Measurements from ENCODE around the gene CCNT1. TPM values are rescaled to one million over a fixed set of nuclear protein-coding genes. Genes with fewer than 3 reads are reported as not detected.
"Not testable (repeated sequence)": the region's sequence is repeated elsewhere in the genome, so short reads cannot be mapped to it uniquely, and the experiment has no call there.

The CCNT1 gene
- total RNA-seq, 2 experiments from 2014 or later = 51.4 to 66.8 TPM

DNA sequence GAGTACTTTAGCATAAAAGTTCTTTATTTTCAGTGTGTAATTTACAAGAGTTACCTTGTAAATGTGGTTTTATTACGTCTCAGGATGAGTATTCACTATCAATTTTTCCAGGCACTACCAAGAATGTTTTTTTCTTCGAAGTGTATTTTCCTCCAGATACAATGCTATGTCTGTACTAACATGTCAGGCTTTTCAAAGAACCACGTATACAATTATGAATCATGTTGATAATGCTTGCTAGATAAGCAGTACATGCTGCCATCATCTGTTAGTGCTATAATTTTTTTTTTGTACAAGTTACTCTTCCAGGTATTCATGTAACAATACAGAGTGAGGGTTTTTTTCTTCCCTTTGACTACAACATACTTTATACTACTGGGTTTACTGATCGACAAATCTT is 28.9 kb downstream of the CCNT1 start:
- H3K36me3 Mint-ChIP-seq = peaks cover 41% of the 10 kb centered on the region
- no peak overlapping the region for H3K27ac Mint-ChIP-seq
- no peaks in the 10 kb centered on the region for H3K27me3 Mint-ChIP-seq
- H3K9me3 Mint-ChIP-seq (ENCODE audit: low read depth) = no peaks in the 10 kb centered on the region
- H3K4me1 Mint-ChIP-seq = peaks cover 20% of the 10 kb centered on the region
- no peak for DNase-seq
- CTCF ChIA-PET = interaction anchor here (0.9 kb wide), 1 partner anchor 22 kb away, joined by 3 read pairs; no protein-coding TSS in a partner anchor
- no peak for ATAC-seq
- no peak overlapping the region for H3K4me3 Mint-ChIP-seq

DNA sequence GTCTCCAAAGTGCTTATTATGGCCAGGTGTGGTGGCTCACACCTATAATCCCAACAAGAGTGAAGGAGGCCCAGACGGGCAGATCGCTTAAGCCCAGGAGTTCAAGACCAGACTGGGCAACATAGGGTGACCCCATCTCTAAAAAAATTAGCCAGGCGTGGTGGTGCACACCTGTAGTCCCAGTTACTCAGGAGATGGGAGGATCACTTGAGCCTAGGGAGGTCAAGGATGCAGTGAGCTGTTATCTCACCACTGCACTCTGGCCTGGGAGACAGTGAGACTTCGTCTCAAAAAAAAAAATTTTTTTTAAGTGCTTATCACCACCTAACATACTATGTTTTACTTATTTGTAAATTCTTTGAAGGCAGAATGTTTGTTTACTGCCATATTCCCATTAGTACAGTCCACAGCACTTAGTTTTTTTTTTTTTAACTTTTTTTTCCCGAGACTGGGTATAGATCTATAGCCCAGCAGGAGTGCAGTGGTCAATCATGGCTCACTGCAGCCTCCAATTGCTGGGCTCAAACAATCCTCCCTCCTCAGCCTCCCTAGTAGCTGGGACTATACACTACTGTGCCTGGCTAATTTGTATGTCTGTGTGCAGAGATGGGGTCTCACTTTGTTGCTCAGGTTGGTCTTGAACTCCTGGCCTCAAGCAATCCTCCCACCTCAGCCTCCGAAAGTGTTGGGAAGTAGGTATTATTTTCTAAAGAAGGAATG is 29.7 kb downstream of the CCNT1 start:
- Mint-ChIP-seq H3K4me3 (no peak overlapping the region), H3K9me3 (ENCODE audit: low read depth) (no peaks in the 10 kb centered on the region), H3K27me3 (no peaks in the 10 kb centered on the region), H3K4me1 (peaks cover 23% of the 10 kb centered on the region), H3K36me3 (peaks cover 35% of the 10 kb centered on the region), H3K27ac (no peak overlapping the region)
- CTCF ChIA-PET = interaction anchor here (0.9 kb wide), 1 partner anchor 23 kb away, joined by 3 read pairs; no protein-coding TSS in a partner anchor
- no peak for DNase-seq
- no peak for ATAC-seq

DNA sequence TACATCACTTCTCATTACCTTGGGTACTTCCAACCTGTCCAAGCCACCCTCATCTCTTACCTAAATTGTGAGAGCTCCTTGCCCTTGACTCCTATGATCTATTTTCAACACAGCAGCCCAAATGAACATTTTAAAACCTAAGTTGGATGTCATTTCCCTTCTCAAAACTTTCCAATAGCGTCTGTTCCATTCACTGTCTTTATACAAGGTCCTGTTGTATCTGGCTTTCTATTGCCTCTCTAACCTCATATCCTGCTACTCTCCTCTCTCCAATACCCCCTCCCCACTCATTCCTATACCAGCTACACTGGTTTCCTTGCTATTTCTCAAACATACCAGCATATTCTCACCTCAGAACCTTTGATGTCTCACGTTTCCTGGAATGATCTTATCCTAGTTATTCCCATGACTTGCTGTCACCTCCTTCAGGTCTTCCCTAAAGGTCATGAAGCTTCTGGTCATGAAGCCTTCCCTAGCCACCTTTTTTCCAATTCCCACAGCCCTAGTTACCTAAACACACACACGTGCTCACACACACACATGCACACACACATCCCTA is 30.4 kb downstream of the CCNT1 start:
- H3K4me3 Mint-ChIP-seq = no peak overlapping the region
- no peaks in the 10 kb centered on the region for H3K27me3 Mint-ChIP-seq
- no peak for DNase-seq
- no peak overlapping the region for H3K27ac Mint-ChIP-seq
- peaks cover 25% of the 10 kb centered on the region for H3K4me1 Mint-ChIP-seq
- H3K36me3 Mint-ChIP-seq = peaks cover 36% of the 10 kb centered on the region
- CTCF ChIA-PET = no interaction called here
- ATAC-seq = no peak
- no peaks in the 10 kb centered on the region for H3K9me3 Mint-ChIP-seq (ENCODE audit: low read depth)

DNA sequence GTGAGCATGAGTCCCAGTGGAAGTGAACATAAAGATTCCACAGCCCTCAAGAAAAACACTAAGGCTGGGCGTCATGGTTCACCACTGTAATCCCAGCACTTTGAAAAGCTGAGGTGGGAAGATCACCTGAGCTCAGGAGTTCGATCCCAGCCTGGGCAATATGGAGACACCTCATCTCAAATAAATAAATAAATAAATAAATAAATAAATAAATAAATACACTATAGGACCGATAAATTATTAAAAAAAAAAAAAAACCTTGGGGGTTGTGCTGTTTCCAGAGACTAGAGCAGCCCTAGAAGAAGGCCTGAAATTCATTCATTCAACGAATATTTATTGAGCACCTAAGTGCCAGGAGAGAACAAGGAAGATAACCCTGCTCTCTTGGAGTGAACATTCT is 33.0 kb downstream of the CCNT1 start:
- CTCF ChIA-PET = interaction anchor here (1.1 to 1.5 kb wide), 2 partner anchors 131 to 182 kb away, joined by 3 to 8 read pairs; partner anchors contain the start of gene RND1
- H3K36me3 Mint-ChIP-seq = peaks cover 36% of the 10 kb centered on the region
- H3K4me3 Mint-ChIP-seq = peak overlapping the region; percentile 49
- ATAC-seq (no peak), DNase-seq (no peak)
- no peak overlapping the region for H3K27ac Mint-ChIP-seq
- H3K9me3 Mint-ChIP-seq (ENCODE audit: low read depth) = no peaks in the 10 kb centered on the region
- H3K4me1 Mint-ChIP-seq = peaks cover 39% of the 10 kb centered on the region
- H3K27me3 Mint-ChIP-seq = no peaks in the 10 kb centered on the region

GRCh38 chr12:48682927-48683326 is 33.6 kb downstream of the CCNT1 start:
- no peak overlapping the region for H3K27ac Mint-ChIP-seq
- peaks cover 37% of the 10 kb centered on the region for H3K36me3 Mint-ChIP-seq
- peaks cover 41% of the 10 kb centered on the region for H3K4me1 Mint-ChIP-seq
- CTCF ChIA-PET = interaction anchor here (1.1 to 1.5 kb wide), 4 partner anchors 27 to 275 kb away, joined by 3 to 8 read pairs (median 3); partner anchors contain the start of genes ARF3 and RND1
- no peaks in the 10 kb centered on the region for H3K27me3 Mint-ChIP-seq
- DNase-seq (no peak), ATAC-seq (no peak)
- peak overlapping the region; percentile 98 for H3K4me3 Mint-ChIP-seq
- no peaks in the 10 kb centered on the region for H3K9me3 Mint-ChIP-seq (ENCODE audit: low read depth)

- DNase-seq; ATAC-seq; H3K9me3 Mint-ChIP-seq (ENCODE audit: low read depth); H3K27me3 Mint-ChIP-seq: not testable (repeated sequence)
- H3K4me1 Mint-ChIP-seq = peaks cover 40% of the 10 kb centered on the region
- peaks cover 36% of the 10 kb centered on the region for H3K36me3 Mint-ChIP-seq
- peak overlapping the region; percentile 96 for H3K27ac Mint-ChIP-seq
- CTCF ChIA-PET = interaction anchor here (0.7 to 1.3 kb wide), 6 partner anchors 12 to 275 kb away, joined by 3 to 7 read pairs (median 3); partner anchors contain the start of genes ARF3 and RND1
- peak overlapping the region; percentile 98 for H3K4me3 Mint-ChIP-seq
Measured at GRCh38 chr12:48682533-48682905, 34.0 kb downstream of the CCNT1 start.

- ATAC-seq (peak; percentile 98), DNase-seq (peak; percentile 100)
- Mint-ChIP-seq H3K27ac (peak within 1 kb of the TSS; percentile 96), H3K4me3 (peak within 1 kb of the TSS; percentile 98), H3K4me1 (peaks cover 45% of the 10 kb centered on the region), H3K27me3 (no peaks in the 10 kb centered on the region), H3K36me3 (peaks cover 41% of the 10 kb centered on the region), H3K9me3 (ENCODE audit: low read depth) (no peaks in the 10 kb centered on the region)
- CTCF ChIA-PET = interaction anchor here (0.7 to 1.3 kb wide), 5 partner anchors 11 to 276 kb away, joined by 3 to 7 read pairs (median 3); partner anchors contain the start of gene ARF3
Measured at GRCh38 chr12:48681710-48682532, 34.6 kb downstream of the CCNT1 start, which contains the start of gene KANSL2. Gene KANSL2 (minus strand): TSS chr12:48682238. CDS start chr12:48681632, 606 bp downstream.

GRCh38 chr12:48681399-48681709 is 35.2 kb downstream of the CCNT1 start:
- no peak for ATAC-seq
- Mint-ChIP-seq H3K27ac (peak overlapping the region; percentile 96), H3K4me1 (peaks cover 48% of the 10 kb centered on the region), H3K9me3 (ENCODE audit: low read depth) (no peaks in the 10 kb centered on the region), H3K36me3 (peaks cover 45% of the 10 kb centered on the region), H3K4me3 (peak overlapping the region; percentile 98), H3K27me3 (no peaks in the 10 kb centered on the region)
- DNase-seq = no peak
- CTCF ChIA-PET = interaction anchor here (1.2 kb wide), 1 partner anchor 134 kb away, joined by 7 read pairs; no protein-coding TSS in a partner anchor

DNA sequence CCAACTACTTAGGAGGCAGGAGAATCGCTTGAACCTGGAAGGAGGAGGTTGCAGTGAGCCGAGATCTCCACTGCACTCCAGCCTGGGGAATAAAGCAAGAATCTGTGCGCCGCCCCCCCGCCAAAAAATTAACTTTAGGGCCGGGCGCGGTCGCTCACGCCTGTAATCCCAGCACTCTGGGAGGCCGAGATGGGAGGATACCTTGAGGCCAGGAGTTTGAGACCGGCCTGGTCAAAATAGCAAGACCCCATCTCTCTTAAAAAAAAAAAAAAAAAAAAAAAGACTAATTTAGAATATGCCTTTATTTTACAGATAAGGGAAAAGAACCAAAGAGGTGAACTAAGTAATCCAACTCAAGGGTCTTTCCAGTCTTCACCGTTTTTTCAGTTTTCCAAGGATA is 35.6 kb downstream of the CCNT1 start:
- no peaks in the 10 kb centered on the region for H3K9me3 Mint-ChIP-seq (ENCODE audit: low read depth)
- H3K27me3 Mint-ChIP-seq = no peaks in the 10 kb centered on the region
- CTCF ChIA-PET = no interaction called here
- peak overlapping the region; percentile 96 for H3K27ac Mint-ChIP-seq
- H3K4me1 Mint-ChIP-seq = peaks cover 50% of the 10 kb centered on the region
- H3K4me3 Mint-ChIP-seq = peak overlapping the region; percentile 98
- DNase-seq (no peak), ATAC-seq (no peak)
- peaks cover 46% of the 10 kb centered on the region for H3K36me3 Mint-ChIP-seq

- peak overlapping the region; percentile 82 for H3K27ac Mint-ChIP-seq
- H3K9me3 Mint-ChIP-seq (ENCODE audit: low read depth) = no peaks in the 10 kb centered on the region
- CTCF ChIA-PET = interaction anchor here (1.2 to 1.7 kb wide), 2 partner anchors 37 to 136 kb away, joined by 5 read pairs; no protein-coding TSS in a partner anchor
- ATAC-seq (no peak), DNase-seq (no peak)
- peaks cover 48% of the 10 kb centered on the region for H3K36me3 Mint-ChIP-seq
- H3K4me3 Mint-ChIP-seq = peak overlapping the region; percentile 98
- H3K27me3 Mint-ChIP-seq = no peaks in the 10 kb centered on the region
- H3K4me1 Mint-ChIP-seq = peaks cover 49% of the 10 kb centered on the region
Measured at GRCh38 chr12:48678551-48679185, 37.8 kb downstream of the CCNT1 start.

DNA sequence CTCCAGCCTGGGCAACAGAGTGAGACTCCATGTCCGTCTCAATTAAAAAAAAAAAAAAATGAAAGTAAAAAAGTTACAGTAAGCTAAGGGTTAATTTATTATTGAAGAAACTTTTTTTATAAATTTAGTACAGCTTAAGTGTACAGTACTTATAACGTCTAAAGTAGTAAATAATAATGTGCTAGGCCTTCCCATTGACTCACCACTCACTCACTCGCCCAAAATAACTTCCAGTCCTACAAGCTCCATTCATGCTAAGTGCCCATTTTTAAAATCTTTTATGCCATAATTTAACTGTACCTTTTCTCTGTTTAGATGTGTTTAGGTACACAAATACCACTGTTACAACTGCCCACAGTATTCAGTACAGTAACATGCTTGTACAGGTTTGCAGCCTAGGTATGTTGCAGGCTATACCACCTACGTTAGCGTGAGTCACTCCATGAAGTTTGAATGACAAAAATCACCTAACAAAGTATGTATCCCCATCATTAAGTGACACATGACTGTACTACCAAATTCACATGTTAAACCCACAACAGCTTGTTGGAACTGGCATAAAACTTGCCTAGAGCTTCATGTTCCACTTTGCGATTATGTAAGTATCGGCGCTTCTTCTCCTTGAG is 45.2 kb downstream of the CCNT1 start:
- Mint-ChIP-seq H3K4me1 (peaks cover 8% of the 10 kb centered on the region), H3K36me3 (peaks cover 43% of the 10 kb centered on the region), H3K9me3 (ENCODE audit: low read depth) (no peaks in the 10 kb centered on the region), H3K4me3 (no peak overlapping the region), H3K27ac (no peak overlapping the region), H3K27me3 (no peaks in the 10 kb centered on the region)
- DNase-seq (no peak), ATAC-seq (no peak)
- CTCF ChIA-PET = interaction anchor here (1.2 to 1.5 kb wide), 4 partner anchors 10 to 44 kb away, joined by 3 to 4 read pairs (median 4); partner anchors contain the start of gene KANSL2

- CTCF ChIA-PET = no interaction called here
- no peaks in the 10 kb centered on the region for H3K27me3 Mint-ChIP-seq
- ATAC-seq = no peak
- H3K27ac Mint-ChIP-seq = no peak overlapping the region
- H3K4me3 Mint-ChIP-seq = no peak overlapping the region
- no peaks in the 10 kb centered on the region for H3K9me3 Mint-ChIP-seq (ENCODE audit: low read depth)
- peaks cover 42% of the 10 kb centered on the region for H3K36me3 Mint-ChIP-seq
- H3K4me1 Mint-ChIP-seq = peaks cover 6% of the 10 kb centered on the region
- no peak for DNase-seq
Measured at GRCh38 chr12:48668996-48669395, 47.5 kb downstream of the CCNT1 start.
